HG02610 (cell line): ENCODE measurements around the gene GJB2.

Experiments used
- ATAC-seq: cut with Tn5 transposase; IDR thresholded peaks from one replicate; pipeline ENCODE4 v1.9.1; 2021; ENCODE audit warnings: mild to moderate bottlenecking, moderate library complexity; ENCODE audit not compliant: unreplicated experiment

GJB2 gene

DNA sequence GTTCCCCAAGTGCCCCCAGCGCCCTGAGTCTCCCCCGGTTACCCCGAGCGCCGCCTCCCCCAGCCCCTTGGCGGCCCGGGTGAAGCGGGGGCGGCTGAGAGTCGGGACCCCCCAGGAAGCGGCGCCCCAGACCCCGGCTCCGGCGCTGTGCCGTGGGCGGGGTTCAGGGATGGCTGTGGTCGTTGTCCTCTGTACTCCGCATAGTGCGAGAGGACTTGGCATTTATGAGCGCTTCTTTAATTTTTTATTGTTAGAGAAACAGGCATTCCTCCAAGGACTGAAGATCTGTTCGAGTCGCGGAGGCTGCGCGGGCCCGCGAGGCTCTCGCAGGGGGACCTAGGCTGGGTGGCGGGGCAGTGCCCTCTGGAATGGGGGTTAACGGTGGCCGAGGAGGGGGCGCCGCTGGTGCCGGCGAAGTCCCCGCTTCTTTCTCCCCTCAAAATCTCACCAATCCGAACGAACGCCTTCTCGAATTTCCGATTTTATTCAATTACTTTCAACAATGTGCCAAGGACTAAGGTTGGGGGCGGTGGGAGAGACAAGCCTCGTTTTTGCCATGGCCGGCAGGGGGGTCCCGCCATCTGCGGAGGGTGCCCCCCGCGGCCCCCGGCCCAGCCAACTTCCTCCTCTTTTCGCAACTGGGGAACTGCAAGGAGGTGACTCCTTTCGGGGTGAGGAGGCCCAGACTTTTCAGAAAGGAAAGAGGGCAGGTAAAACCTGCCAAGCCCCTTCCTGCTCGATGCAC lies 596 bp upstream of the GJB2 start:
- no peak for ATAC-seq

DNA sequence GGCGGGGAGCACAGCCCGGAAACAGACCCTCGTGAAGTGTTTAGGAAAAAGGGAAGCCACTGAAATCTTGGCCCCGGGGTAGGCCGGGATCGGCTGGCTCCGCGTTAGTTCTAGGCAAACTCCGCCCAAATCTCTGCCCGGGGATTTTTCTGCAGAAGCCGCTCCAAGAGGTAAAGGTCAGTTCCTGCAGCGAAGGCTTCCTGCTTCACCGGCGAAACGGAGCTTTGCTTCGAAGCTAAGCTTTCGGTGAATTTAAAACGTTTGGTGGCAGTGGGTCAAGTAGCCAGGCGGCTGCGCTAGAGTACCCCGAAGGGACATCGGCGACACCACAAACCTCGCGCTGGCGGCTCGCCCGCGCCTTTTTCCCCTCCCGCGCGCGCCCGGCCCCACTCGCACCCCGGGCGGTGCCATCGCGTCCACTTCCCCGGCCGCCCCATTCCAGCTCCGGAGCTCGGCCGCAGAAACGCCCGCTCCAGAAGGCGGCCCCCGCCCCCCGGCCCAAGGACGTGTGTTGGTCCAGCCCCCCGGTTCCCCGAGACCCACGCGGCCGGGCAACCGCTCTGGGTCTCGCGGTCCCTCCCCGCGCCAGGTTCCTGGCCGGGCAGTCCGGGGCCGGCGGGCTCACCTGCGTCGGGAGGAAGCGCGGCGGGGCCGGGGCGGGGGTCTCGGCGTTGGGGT lies 441 bp downstream of the GJB2 start:
- ATAC-seq, result no peak

GRCh38 chr13:20191311-20192157 lies 1.2 kb downstream of the GJB2 start:
- ATAC-seq, result no peak

DNA sequence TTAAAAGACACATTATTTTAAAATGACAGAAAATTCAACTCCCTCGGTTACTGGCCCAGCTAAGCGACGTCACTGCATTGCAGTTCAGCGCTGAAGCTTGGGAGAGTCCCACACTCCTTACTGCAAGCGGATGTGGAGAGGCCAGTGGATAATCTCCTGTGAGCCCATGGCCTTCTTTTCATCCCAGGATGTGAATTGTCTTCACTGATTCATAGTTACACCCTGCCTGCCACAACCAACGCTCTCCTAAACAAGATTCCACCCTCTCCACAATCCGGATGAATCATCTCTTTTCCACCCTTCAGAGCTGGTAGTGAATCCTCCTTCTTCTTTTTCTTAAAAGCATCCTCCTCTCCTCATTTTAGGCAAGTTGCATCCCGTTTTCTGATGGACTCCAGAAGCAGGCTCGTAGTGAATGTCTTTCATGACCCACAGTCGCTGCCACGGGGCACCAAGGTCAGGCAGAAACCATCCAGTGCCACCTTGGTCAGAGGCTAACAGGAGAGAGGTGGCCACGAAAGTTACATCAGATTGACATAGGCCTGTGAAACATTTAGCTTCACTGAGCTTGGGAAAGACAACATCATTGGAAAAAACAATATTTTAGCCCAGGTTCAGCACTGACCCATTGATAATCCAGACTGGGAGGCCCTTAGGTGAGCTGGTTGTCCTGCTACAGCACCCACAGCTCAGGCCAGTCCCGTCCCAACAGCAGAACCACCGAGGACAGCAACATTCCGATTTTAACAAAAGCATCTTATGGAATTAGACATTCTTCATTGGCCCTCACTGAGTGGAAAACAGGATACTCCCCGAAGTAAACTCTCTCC lies 2.0 kb downstream of the GJB2 start:
- no peak for ATAC-seq

DNA sequence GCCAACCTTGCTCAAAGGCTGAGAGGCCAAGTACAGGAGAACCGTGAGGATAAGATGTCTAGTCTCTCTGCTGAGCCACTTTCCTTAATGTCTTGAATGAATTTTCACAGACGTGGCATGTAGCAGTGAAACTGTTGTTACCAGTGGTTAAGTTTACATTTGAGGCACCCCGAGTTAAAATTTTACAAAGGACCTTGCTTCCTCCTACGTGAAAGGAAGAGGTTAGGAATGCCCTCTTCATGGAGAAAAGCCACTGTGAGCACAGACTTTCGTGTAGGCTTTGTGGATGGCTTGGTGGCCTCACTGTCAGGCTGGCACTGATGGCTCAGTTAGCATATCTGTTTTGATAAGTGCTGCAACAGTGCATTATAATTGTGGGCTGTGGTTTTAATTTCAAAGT lies 2.7 kb downstream of the GJB2 start:
- ATAC-seq, result no peak

DNA sequence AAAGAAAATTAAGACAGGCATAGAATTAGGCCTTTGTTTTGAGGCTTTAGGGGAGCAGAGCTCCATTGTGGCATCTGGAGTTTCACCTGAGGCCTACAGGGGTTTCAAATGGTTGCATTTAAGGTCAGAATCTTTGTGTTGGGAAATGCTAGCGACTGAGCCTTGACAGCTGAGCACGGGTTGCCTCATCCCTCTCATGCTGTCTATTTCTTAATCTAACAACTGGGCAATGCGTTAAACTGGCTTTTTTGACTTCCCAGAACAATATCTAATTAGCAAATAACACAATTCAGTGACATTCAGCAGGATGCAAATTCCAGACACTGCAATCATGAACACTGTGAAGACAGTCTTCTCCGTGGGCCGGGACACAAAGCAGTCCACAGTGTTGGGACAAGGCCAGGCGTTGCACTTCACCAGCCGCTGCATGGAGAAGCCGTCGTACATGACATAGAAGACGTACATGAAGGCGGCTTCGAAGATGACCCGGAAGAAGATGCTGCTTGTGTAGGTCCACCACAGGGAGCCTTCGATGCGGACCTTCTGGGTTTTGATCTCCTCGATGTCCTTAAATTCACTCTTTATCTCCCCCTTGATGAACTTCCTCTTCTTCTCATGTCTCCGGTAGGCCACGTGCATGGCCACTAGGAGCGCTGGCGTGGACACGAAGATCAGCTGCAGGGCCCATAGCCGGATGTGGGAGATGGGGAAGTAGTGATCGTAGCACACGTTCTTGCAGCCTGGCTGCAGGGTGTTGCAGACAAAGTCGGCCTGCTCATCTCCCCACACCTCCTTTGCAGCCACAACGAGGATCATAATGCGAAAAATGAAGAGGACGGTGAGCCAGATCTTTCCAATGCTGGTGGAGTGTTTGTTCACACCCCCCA lies 3.8 kb downstream of the GJB2 start:
- ATAC-seq, result no peak

DNA sequence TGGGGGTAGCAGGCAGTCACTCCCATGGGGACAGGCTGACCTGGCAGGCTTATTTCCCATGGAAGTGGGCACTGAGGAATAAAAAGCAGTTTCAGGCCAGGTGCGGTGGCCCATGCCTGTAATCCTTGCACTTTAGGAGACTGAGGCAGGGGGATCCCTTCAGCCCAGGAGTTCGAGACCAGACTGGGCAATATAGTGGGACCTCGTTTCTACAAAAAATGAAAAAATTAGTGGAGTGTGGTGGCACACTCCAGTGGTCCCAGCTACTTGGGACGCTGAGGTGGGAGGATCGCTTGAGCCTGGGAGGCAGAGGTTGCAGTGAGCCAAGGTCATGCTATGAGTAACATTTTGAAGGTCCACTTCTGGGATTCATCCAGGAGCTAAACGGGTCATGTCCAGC lies 6.0 kb downstream of the GJB2 start:
- ATAC-seq, result no peak

DNA sequence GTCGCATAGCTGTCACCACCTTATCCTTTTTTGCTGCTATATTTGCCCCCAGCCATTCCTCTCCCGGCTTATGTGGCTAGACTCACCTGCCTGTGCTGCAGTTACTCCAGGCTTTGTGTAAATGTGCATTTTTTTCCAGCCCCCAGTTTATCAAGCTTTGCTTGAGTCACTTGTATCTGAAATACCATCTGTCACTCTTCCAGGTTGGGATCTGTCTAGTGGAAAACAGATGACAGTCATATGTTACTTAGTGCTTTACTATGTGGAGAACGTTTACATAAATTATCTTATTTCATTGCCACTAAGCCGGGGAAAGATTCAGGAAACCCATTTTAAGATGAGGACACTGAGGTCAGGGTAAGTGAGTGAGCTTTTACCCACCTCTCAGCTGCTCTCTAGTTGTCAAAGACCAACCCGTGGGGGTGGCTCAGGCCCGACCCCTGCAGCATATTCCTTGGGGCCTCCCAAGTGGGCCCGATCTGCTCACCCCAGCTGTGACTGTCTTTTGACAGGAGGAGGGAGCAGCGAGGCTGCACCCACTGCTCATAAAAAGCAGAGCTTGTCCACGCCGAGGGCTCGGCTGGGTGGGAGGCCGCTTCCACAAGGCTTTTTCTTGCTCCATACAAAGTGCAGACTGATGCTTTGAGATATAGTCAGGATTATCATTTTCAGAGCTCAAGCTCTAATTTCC lies 7.2 kb downstream of the GJB2 start:
- no peak for ATAC-seq

GRCh38 chr13:20182231-20182846 lies 10.4 kb downstream of the GJB2 start:
- ATAC-seq, result peak; percentile 72

DNA sequence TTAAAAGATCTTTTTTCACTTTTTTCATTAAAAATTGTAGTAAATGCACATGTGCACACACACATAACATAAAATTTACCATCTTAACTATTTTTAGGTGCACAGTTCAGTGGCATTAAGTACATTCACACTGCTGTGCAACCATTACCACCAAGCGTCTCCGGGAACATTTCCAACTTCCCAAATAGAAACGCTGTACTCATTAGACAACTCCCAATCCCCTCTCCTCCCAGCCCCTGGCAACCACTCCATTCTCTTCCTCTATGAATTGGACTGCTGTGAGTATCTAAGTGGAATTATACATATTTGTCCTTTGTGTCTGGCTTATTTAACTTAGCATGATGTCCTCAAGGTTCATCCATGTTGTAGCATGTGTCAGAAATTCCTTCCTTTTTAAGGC lies 11.6 kb downstream of the GJB2 start:
- no peak for ATAC-seq

GRCh38 chr13:20178156-20178555 lies 14.6 kb downstream of the GJB2 start:
- ATAC-seq, result no peak

DNA sequence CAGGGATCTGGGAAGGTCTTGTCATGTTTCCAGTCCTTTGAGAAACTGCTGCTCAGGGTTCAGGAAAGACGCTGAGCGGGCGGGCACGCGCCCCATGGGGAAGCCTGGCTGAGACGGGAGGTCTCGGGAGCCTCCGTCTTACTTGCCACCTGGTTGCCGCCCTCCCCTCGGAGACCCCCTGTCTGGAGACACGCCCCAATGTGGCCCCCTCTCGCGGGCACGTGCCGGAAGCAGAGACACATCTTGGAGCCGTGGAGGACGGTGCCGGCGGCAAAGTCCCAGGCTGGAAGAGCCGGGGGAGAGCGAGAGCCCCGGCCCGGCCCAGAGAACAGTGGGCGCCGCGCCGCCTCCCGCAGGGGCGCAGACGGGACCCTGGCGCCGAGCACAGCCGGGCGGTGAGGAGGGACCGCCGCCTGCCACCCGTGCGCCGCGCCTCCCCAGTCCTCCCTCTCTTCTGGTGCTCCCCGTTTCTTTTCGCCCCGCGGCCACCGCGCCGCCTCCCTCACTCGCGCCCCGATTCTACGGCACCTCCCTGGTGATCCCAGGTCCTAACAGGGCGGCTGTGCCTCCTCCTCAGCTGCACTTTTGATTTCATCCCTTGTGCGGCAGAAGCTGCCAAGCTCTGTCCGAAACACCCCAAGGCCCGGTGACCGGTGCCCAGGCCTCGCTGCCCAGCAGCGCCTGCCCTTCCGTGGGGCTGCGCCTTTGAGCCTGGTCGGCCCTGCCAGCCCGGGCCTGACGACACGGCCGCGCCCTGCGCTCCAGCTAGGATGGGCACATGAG lies 15.5 kb downstream of the GJB2 start:
- no peak for ATAC-seq

GRCh38 chr13:20175907-20176652 lies 16.7 kb downstream of the GJB2 start:
- ATAC-seq, result no peak

DNA sequence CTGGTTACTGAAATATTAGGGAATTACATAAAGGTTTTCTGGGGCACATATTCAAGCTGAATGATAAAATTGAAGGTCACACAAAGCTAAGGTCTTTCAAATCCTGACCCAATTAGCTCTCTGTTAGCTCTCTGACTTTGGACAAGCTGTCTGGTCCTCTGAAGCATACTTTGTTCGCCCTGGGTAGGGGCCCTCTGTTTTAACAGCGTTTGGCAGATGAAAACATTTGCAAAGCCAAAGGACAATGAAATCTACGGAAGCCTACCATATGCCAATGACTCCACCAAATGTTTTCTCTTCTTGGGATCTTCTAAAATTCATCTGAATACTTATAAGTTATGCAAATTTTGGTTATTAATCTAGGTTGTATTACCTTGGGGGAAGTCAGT lies 17.3 kb downstream of the GJB2 start:
- no peak for ATAC-seq

GRCh38 chr13:20174656-20175405 lies 17.9 kb downstream of the GJB2 start:
- ATAC-seq, result peak; percentile 92

GRCh38 chr13:20173116-20173746 lies 19.5 kb downstream of the GJB2 start:
- ATAC-seq, result no peak
